HEK293 (cell line): ENCODE data around the gene CCDC122.
A peak's percentile ranks its signal among the peaks of the same experiment; 100 is the strongest.

Experiments used
- CTCF ChIA-PET: fragments of 350-600 bp; formaldehyde crosslinking; extraction: SDS; loops from one replicate; lab custom pipeline; 2021; ENCODE audit warnings: antibody characterized with exemption; lab: Yijun Ruan, JAX
- POLR2A ChIA-PET: fragments of 300-600 bp; formaldehyde crosslinking; extraction: SDS; loops from one replicate; lab custom pipeline; 2020; ENCODE audit warnings: antibody characterized with exemption, inconsistent platforms; lab: Yijun Ruan, JAX
- H3K27ac ChIP-seq: fragments of 200-500 bp; sonication (Bioruptor generic); 2 replicates; pipeline ENCODE4 v1.5.1; 2014; ENCODE audit warnings: low read depth, low read length, control low read depth, inconsistent platforms; ENCODE audit errors: extremely low read depth
- H3K36me3 ChIP-seq, 2 experiments: fragments of 200-500 bp in 1 of 2; sonication (Bioruptor generic) in 1 of 2; 1 replicate in 1 of 2; 2 replicates in 1 of 2; pipeline ENCODE4 v1.5.1; 2014 to 2017; ENCODE audit warnings: inconsistent platforms in 2 of 2, low read length in 2 of 2; ENCODE audit not compliant: control insufficient read depth in 2 of 2, insufficient read depth in 1 of 2
- H3K4me1 ChIP-seq: fragments of 200-500 bp; sonication (Bioruptor generic); 2 replicates; pipeline ENCODE4 v1.5.1; 2014; ENCODE audit warnings: mild to moderate bottlenecking, low read length, inconsistent platforms; ENCODE audit not compliant: control insufficient read depth, insufficient read depth
- H3K4me3 ChIP-seq: 2 replicates; pipeline ENCODE4 v1.5.1; 2011; ENCODE audit warnings: low read depth, mild to moderate bottlenecking, control low read depth, low read length, moderate library complexity
- H3K9me3 ChIP-seq: fragments of 200-500 bp; sonication (Bioruptor generic); 2 replicates; pipeline ENCODE4 v1.5.1; 2014; ENCODE audit warnings: low read depth, low read length, inconsistent platforms; ENCODE audit not compliant: control insufficient read depth, insufficient read depth
- KLF8 ChIP-seq: fragments of 450-650 bp; formaldehyde crosslinking; IDR thresholded peaks from 2 replicates; pipeline ENCODE4 v1.5.1; 2016; ENCODE audit warnings: missing biosample characterization, missing genetic modification characterization
- YY1 ChIP-seq: fragments of 450-650 bp; formaldehyde crosslinking; IDR thresholded peaks from 2 replicates; pipeline ENCODE4 v1.5.1; 2018; ENCODE audit warnings: missing biosample characterization, missing genetic modification characterization
- ZNF112 ChIP-seq: fragments of 450-650 bp; formaldehyde crosslinking; IDR thresholded peaks from 2 replicates; pipeline ENCODE4 v1.5.0; 2017; ENCODE audit warnings: missing biosample characterization, missing genetic modification characterization
- ZNF311 ChIP-seq: fragments of 450-650 bp; formaldehyde crosslinking; IDR thresholded peaks from 2 replicates; pipeline ENCODE4 v1.5.1; 2017; ENCODE audit warnings: missing biosample characterization, missing genetic modification characterization, borderline replicate concordance
- ZNF394 ChIP-seq: fragments of 450-650 bp; formaldehyde crosslinking; IDR thresholded peaks from 2 replicates; pipeline ENCODE4 v1.5.1; 2016; ENCODE audit warnings: missing biosample characterization, missing genetic modification characterization, mild to moderate bottlenecking, moderate library complexity, borderline replicate concordance
- ZNF596 ChIP-seq: fragments of 450-650 bp; IDR thresholded peaks from 2 replicates; pipeline ENCODE4 v1.5.0; 2018; ENCODE audit warnings: missing biosample characterization, mild to moderate bottlenecking, missing genetic modification characterization, moderate library complexity
- ZNF600 ChIP-seq: fragments of 450-650 bp; formaldehyde crosslinking; IDR thresholded peaks from 2 replicates; pipeline ENCODE4 v1.5.1; 2016; ENCODE audit warnings: missing biosample characterization, missing genetic modification characterization
- ZNF626 ChIP-seq: fragments of 450-650 bp; sonication (Bioruptor Pico); formaldehyde crosslinking; IDR thresholded peaks from 2 replicates; pipeline ENCODE4 v1.5.1; 2018; ENCODE audit warnings: missing biosample characterization, missing genetic modification characterization, inconsistent platforms
- ZNF777 ChIP-seq: fragments of 450-650 bp; formaldehyde crosslinking; IDR thresholded peaks from 2 replicates; pipeline ENCODE4 v1.5.1; 2017; ENCODE audit warnings: missing biosample characterization, missing genetic modification characterization, borderline replicate concordance
- ZSCAN23 ChIP-seq: fragments of 450-650 bp; formaldehyde crosslinking; IDR thresholded peaks from 2 replicates; pipeline ENCODE4 v1.5.1; 2016; ENCODE audit warnings: missing biosample characterization, missing genetic modification characterization
- TF ChIP-seq, protein P1 (sequence below): fragments of 450-650 bp; formaldehyde crosslinking; conservative IDR thresholded peaks from 2 replicates; pipeline ENCODE4 v1.5.1; 2016; ENCODE audit warnings: low read depth, missing biosample characterization, missing genetic modification characterization
- TF ChIP-seq, protein P2 (sequence below): fragments of 450-650 bp; formaldehyde crosslinking; IDR thresholded peaks from 2 replicates; pipeline ENCODE4 v1.5.1; 2016; ENCODE audit warnings: missing biosample characterization, missing genetic modification characterization
- TF ChIP-seq, protein P3 (sequence below): fragments of 450-650 bp; formaldehyde crosslinking; IDR thresholded peaks from 2 replicates; pipeline ENCODE4 v1.5.1; 2016; ENCODE audit warnings: missing biosample characterization, missing genetic modification characterization
- TF ChIP-seq, protein P4 (sequence below): fragments of 450-650 bp; formaldehyde crosslinking; conservative IDR thresholded peaks from 2 replicates; pipeline ENCODE4 v1.5.1; 2016; ENCODE audit warnings: low read depth, missing biosample characterization, missing genetic modification characterization
- TF ChIP-seq, protein P5 (sequence below): fragments of 450-650 bp; formaldehyde crosslinking; IDR thresholded peaks from 2 replicates; pipeline ENCODE4 v1.5.1; 2016; ENCODE audit warnings: missing biosample characterization, missing genetic modification characterization, borderline replicate concordance

CCDC122 gene

DNA sequence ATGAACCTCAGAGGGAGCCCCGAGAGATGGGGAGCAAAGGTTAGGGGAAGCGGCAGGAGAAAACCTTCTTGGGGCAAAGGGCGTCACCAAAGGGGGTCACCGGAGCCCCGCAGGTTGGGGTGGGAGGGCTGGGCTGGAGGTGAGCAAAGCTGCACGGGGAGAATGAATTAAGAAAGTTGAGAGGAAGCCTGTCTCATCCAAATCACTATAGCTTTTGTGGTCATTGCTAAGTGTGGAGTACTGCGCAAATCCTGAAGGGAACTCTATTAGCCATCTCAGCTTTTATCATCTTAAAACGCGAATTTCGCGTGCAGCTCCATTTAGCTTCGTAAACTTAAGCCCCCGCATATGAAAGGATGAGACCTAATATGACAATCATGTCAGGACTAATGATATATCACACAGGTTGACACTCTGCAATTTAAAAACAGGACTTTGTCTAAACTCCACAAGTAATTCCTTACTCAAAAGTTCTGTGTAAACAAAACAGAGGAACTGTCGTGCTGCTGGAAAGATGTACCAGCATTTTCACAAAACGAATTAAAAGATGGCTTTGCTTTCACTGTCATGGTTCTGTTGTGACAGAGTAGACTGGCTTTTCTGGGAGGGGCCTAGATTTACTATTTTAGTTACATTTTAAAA lies 795 bp upstream of the CCDC122 start:
- H3K4me3 ChIP-seq, result peak overlapping the region; percentile 88
- ChIA-PET CTCF (interaction anchor here (0.9 kb wide), 1 partner anchor 24 kb away, joined by 6 read pairs; no protein-coding TSS in a partner anchor), POLR2A (interaction anchor here (1.8 kb wide), 1 partner anchor 65 kb away, joined by 9 read pairs; no protein-coding TSS in a partner anchor)
- H3K4me1 ChIP-seq, result no peaks in the 10 kb centered on the region
- no peak for TF ChIP-seq ZNF626
- TF ChIP-seq ZNF112 (tag by site-specific recombination), result no peak
- TF ChIP-seq ZNF394 (tag by site-specific recombination), result no peak
- TF ChIP-seq ZNF596, result no peak
- peaks cover 0 to 3% of the 10 kb centered on the region in 2 experiments; a peak in 1 of 3 replicates for H3K36me3 ChIP-seq
- no peaks in the 10 kb centered on the region for H3K9me3 ChIP-seq
- peak overlapping the region; percentile 41; the same call in 1 of the 2 replicates for H3K27ac ChIP-seq

DNA sequence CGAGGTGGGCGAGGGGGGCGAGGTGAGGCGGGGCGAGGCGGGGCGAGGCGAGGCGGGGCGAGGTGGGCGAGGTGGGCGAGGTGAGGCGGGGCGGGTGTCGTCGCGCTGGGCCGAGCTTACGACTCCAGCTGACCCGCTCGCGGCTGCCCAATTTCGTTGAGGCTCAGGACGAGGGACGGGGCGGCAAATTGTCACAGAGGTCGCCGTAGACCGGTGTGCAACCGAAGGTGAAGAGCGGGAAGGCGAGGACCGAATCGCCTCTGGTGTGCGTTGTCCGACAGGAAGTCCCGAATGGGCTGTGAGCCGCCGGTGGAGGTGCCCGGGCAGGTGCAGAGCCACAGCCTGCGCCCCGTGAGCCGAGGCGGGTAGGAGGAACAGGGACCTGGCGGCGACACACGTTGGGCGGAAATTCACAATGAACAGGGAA lies 228 bp upstream of the CCDC122 start, which contains the start of gene LACC1:
Gene LACC1 (plus strand): TSS at position 150 of the 427 bp plus-strand sequence. CDS start 1,082 bp downstream, outside the sequence.
- Histone ChIP-seq H3K4me1 (no peaks in the 10 kb centered on the region), H3K9me3 (no peaks in the 10 kb centered on the region), H3K27ac (peak within 1 kb of the TSS; percentile 85; the same call in 1 of the 2 replicates), H3K4me3 (peak within 1 kb of the TSS; percentile 88), H3K36me3 (peaks cover 0 to 3% of the 10 kb centered on the region in 2 experiments; a peak in 1 of 3 replicates)
- TF ChIP-seq ZSCAN23 (tag by site-specific recombination) (no peak), ZNF777 (tag by site-specific recombination) (peak; percentile 21; the same call in 1 of the 2 replicates), KLF8 (tag by site-specific recombination) (peak; percentile 2; the same call in 1 of the 2 replicates), ZNF600 (tag by site-specific recombination) (peak; percentile 83)
- TF ChIP-seq, protein P1, sequence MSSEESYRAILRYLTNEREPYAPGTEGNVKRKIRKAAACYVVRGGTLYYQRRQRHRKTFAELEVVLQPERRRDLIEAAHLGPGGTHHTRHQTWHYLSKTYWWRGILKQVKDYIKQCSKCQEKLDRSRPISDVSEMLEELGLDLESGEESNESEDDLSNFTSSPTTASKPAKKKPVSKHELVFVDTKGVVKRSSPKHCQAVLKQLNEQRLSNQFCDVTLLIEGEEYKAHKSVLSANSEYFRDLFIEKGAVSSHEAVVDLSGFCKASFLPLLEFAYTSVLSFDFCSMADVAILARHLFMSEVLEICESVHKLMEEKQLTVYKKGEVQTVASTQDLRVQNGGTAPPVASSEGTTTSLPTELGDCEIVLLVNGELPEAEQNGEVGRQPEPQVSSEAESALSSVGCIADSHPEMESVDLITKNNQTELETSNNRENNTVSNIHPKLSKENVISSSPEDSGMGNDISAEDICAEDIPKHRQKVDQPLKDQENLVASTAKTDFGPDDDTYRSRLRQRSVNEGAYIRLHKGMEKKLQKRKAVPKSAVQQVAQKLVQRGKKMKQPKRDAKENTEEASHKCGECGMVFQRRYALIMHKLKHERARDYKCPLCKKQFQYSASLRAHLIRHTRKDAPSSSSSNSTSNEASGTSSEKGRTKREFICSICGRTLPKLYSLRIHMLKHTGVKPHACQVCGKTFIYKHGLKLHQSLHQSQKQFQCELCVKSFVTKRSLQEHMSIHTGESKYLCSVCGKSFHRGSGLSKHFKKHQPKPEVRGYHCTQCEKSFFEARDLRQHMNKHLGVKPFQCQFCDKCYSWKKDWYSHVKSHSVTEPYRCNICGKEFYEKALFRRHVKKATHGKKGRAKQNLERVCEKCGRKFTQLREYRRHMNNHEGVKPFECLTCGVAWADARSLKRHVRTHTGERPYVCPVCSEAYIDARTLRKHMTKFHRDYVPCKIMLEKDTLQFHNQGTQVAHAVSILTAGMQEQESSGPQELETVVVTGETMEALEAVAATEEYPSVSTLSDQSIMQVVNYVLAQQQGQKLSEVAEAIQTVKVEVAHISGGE (tag by site-specific recombination), result peak; percentile 51; the same call in 1 of the 2 replicates
- ChIA-PET CTCF (no interaction called here), POLR2A (interaction anchor here (1.6 to 1.8 kb wide), 2 partner anchors 65 to 557 kb away, joined by 7 to 9 read pairs; no protein-coding TSS in a partner anchor)

DNA sequence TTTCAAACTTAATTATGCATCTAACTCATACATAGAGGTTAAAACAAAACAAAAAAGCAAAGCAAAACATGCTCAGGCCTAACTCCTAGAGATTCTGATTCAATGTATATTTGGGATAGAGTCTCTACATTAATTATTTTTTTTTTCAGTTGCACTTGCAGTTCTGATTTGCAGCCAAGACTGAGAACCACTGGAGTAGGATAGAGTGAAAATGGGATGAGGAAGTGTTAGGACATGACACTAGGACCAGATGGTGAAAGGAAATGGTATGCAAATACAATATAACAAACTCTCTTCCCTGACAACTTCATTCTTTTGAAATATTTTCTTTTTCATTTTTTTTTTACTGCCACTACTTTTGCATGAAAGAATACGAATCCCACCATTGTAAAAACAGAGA lies 1.8 kb downstream of the CCDC122 start:
- peaks cover 0 to 6% of the 10 kb centered on the region in 2 experiments; a peak in 1 of 3 replicates for H3K36me3 ChIP-seq
- H3K9me3 ChIP-seq, result no peaks in the 10 kb centered on the region
- no peak overlapping the region for H3K27ac ChIP-seq
- no peak overlapping the region for H3K4me3 ChIP-seq
- ChIA-PET POLR2A (no interaction called here), CTCF (interaction anchor here (0.8 kb wide), 1 partner anchor 66 kb away, joined by 3 read pairs; no protein-coding TSS in a partner anchor)
- TF ChIP-seq YY1 (tag by site-specific recombination) (no peak), ZNF311 (tag by site-specific recombination) (no peak)
- TF ChIP-seq, protein P2, sequence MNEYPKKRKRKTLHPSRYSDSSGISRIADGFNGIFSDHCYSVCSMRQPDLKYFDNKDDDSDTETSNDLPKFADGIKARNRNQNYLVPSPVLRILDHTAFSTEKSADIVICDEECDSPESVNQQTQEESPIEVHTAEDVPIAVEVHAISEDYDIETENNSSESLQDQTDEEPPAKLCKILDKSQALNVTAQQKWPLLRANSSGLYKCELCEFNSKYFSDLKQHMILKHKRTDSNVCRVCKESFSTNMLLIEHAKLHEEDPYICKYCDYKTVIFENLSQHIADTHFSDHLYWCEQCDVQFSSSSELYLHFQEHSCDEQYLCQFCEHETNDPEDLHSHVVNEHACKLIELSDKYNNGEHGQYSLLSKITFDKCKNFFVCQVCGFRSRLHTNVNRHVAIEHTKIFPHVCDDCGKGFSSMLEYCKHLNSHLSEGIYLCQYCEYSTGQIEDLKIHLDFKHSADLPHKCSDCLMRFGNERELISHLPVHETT (tag by site-specific recombination), result no peak
- TF ChIP-seq, protein P3, sequence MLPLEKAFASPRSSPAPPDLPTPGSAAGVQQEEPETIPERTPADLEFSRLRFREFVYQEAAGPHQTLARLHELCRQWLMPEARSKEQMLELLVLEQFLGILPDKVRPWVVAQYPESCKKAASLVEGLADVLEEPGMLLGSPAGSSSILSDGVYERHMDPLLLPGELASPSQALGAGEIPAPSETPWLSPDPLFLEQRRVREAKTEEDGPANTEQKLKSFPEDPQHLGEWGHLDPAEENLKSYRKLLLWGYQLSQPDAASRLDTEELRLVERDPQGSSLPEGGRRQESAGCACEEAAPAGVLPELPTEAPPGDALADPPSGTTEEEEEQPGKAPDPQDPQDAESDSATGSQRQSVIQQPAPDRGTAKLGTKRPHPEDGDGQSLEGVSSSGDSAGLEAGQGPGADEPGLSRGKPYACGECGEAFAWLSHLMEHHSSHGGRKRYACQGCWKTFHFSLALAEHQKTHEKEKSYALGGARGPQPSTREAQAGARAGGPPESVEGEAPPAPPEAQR (tag by site-specific recombination), result no peak
- TF ChIP-seq, protein P4, sequence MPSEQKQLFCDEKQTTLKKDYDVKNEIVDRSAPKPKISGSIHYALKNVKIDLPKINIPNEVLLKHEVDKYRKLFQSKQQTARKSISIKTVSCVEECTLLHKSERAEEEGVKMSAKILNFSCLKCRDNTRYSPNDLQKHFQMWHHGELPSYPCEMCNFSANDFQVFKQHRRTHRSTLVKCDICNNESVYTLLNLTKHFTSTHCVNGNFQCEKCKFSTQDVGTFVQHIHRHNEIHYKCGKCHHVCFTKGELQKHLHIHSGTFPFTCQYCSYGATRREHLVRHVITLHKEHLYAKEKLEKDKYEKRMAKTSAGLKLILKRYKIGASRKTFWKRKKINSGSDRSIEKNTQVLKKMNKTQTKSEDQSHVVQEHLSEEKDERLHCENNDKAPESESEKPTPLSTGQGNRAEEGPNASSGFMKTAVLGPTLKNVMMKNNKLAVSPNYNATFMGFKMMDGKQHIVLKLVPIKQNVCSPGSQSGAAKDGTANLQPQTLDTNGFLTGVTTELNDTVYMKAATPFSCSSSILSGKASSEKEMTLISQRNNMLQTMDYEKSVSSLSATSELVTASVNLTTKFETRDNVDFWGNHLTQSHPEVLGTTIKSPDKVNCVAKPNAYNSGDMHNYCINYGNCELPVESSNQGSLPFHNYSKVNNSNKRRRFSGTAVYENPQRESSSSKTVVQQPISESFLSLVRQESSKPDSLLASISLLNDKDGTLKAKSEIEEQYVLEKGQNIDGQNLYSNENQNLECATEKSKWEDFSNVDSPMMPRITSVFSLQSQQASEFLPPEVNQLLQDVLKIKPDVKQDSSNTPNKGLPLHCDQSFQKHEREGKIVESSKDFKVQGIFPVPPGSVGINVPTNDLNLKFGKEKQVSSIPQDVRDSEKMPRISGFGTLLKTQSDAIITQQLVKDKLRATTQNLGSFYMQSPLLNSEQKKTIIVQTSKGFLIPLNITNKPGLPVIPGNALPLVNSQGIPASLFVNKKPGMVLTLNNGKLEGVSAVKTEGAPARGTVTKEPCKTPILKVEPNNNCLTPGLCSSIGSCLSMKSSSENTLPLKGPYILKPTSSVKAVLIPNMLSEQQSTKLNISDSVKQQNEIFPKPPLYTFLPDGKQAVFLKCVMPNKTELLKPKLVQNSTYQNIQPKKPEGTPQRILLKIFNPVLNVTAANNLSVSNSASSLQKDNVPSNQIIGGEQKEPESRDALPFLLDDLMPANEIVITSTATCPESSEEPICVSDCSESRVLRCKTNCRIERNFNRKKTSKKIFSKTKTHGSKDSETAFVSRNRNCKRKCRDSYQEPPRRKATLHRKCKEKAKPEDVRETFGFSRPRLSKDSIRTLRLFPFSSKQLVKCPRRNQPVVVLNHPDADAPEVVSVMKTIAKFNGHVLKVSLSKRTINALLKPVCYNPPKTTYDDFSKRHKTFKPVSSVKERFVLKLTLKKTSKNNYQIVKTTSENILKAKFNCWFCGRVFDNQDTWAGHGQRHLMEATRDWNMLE, result no peak
- TF ChIP-seq, protein P5, sequence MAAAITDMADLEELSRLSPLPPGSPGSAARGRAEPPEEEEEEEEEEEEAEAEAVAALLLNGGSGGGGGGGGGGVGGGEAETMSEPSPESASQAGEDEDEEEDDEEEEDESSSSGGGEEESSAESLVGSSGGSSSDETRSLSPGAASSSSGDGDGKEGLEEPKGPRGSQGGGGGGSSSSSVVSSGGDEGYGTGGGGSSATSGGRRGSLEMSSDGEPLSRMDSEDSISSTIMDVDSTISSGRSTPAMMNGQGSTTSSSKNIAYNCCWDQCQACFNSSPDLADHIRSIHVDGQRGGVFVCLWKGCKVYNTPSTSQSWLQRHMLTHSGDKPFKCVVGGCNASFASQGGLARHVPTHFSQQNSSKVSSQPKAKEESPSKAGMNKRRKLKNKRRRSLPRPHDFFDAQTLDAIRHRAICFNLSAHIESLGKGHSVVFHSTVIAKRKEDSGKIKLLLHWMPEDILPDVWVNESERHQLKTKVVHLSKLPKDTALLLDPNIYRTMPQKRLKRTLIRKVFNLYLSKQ (tag by site-specific recombination), result no peak
- no peaks in the 10 kb centered on the region for H3K4me1 ChIP-seq
